HCT116 (cell line): ENCODE measurements around the gene HOXD8. TPM values are rescaled to one million over a fixed set of nuclear protein-coding genes. Genes with fewer than 3 reads are reported as not detected.

Experiments used
- ATAC-seq: fragments of 200-7000 bp; cut with Tn5 transposase; 2 replicates; pipeline ENCODE4 v1.9.1; 2020; ENCODE audit warnings: mild to moderate bottlenecking, moderate library complexity
- BruUV-seq: library from RNA; stranded (reverse); fragments of 400-500 nt; replicated peaks from 2 replicates; lab custom pipeline; 2021; lab: Mats Ljungman, UMichigan
- CTCF ChIA-PET: fragments of 300-600 bp; sonication (Branson Sonifier 250); formaldehyde crosslinking; loops from one replicate; lab custom pipeline; 2021; ENCODE audit warnings: antibody characterized with exemption; lab: Charles Lee
- POLR2A ChIA-PET: fragments of 300-600, 350-600 bp; sonication (Branson Sonifier 250); formaldehyde crosslinking; loops from one replicate; lab custom pipeline; 2021; ENCODE audit warnings: antibody characterized with exemption; lab: Charles Lee
- RAD21 ChIA-PET, 2 experiments: fragments of 300-600 bp; sonication (Branson Sonifier 250); formaldehyde crosslinking; loops; one replicate each; lab custom pipeline; 2023; ENCODE audit warnings: low total read pairs in 2 of 2; ENCODE audit not compliant: uncharacterized antibody in 2 of 2, unreplicated experiment in 2 of 2, low non-redundant PET in 1 of 2; lab: Charles Lee
- DNase-seq: peaks from one replicate; pipeline ENCODE4 v3.0.0-alpha.2; 2010; ENCODE audit warnings: low read depth, low spot score
- H2AFZ ChIP-seq: fragments of 200-600 bp; shearing (Covaris generic), sonication (generic); 2 replicates; pipeline ENCODE4 v1.6.1; 2017; ENCODE audit warnings: low read depth, mixed run types, mixed read lengths, antibody characterized with exemption, low read length; ENCODE audit not compliant: poor library complexity, severe bottlenecking
- H3K27ac ChIP-seq: 2 replicates; pipeline ENCODE4 v1.5.1; 2012; ENCODE audit warnings: low read depth, low read length
- H3K27me3 ChIP-seq: fragments of 200-600 bp; sonication (generic); 2 replicates; pipeline ENCODE4 v1.6.1; 2016; ENCODE audit warnings: mixed run types, low read length, mixed read lengths; ENCODE audit not compliant: insufficient read depth
- H3K36me3 ChIP-seq, 2 experiments: fragments of 200-500 bp in 1 of 2; fragments of 200-600 bp in 1 of 2; sonication (Bioruptor generic) in 1 of 2; sonication (generic) in 1 of 2; 2 replicates each; pipeline versions ENCODE4 v1.5.1 to v1.6.1; 2014 to 2016; ENCODE audit warnings: low read length in 2 of 2, inconsistent platforms in 1 of 2, mixed read lengths in 1 of 2, mixed run types in 1 of 2; ENCODE audit not compliant: insufficient read depth in 2 of 2, control insufficient read depth in 1 of 2
- H3K4me1 ChIP-seq, 2 experiments: fragments of 200-600 bp in 1 of 2; sonication (generic) in 1 of 2; 2 replicates each; pipeline versions ENCODE4 v1.5.1 to v1.6.1; 2012 to 2017; ENCODE audit warnings: low read length in 2 of 2, inconsistent platforms in 1 of 2, mild to moderate bottlenecking in 1 of 2, mixed read lengths in 1 of 2, mixed run types in 1 of 2, moderate library complexity in 1 of 2; ENCODE audit not compliant: insufficient read depth in 2 of 2, control insufficient read depth in 1 of 2
- H3K4me2 ChIP-seq: fragments of 200-600 bp; sonication (generic); 2 replicates; pipeline ENCODE4 v1.6.1; 2017; ENCODE audit warnings: mixed run types, low read length, mixed read lengths
- H3K4me3 ChIP-seq, 2 experiments: fragments of 200-600 bp in 1 of 2; sonication (generic) in 1 of 2; replicated peaks in 1 of 2; 2 replicates each; pipeline ENCODE4 v1.5.1; 2011 to 2016; ENCODE audit warnings: low read length in 2 of 2, control low read depth in 1 of 2, low read depth in 1 of 2, mild to moderate bottlenecking in 1 of 2, mixed read lengths in 1 of 2, mixed run types in 1 of 2
- H3K79me2 ChIP-seq: fragments of 200-600 bp; sonication (generic); 2 replicates; pipeline ENCODE4 v1.6.1; 2017; ENCODE audit warnings: mild to moderate bottlenecking, mixed run types, low read length, moderate library complexity, mixed read lengths; ENCODE audit not compliant: insufficient read depth
- H3K9ac ChIP-seq: fragments of 200-600 bp; sonication (generic); 2 replicates; pipeline ENCODE4 v1.6.1; 2016; ENCODE audit warnings: low read length, mixed read lengths
- H3K9me2 ChIP-seq: fragments of 200-600 bp; sonication (generic), shearing (Covaris generic); 2 replicates; pipeline ENCODE4 v1.6.1; 2017; ENCODE audit warnings: mixed run types, mild to moderate bottlenecking, moderate library complexity; ENCODE audit not compliant: insufficient read depth
- H3K9me3 ChIP-seq, 2 experiments: fragments of 200-500 bp in 1 of 2; fragments of 200-600 bp in 1 of 2; sonication (Bioruptor generic) in 1 of 2; sonication (generic) in 1 of 2; 2 replicates each; pipeline ENCODE4 v1.6.1; 2014 to 2017; ENCODE audit warnings: low read length in 2 of 2, mixed read lengths in 2 of 2, inconsistent platforms in 1 of 2, low read depth in 1 of 2, mild to moderate bottlenecking in 1 of 2, mixed run types in 1 of 2, moderate library complexity in 1 of 2; ENCODE audit not compliant: control insufficient read depth in 1 of 2, insufficient read depth in 1 of 2
- H4K20me1 ChIP-seq: fragments of 200-600 bp; sonication (generic), shearing (Covaris generic); 2 replicates; pipeline ENCODE4 v1.6.1; 2017; ENCODE audit warnings: mixed run types, mild to moderate bottlenecking, moderate library complexity; ENCODE audit not compliant: insufficient read depth
- EGR1 ChIP-seq: IDR thresholded peaks from 2 replicates; pipeline ENCODE4 v1.6.1; 2012; ENCODE audit warnings: low read depth
- EZH2phosphoT487 ChIP-seq: fragments of 200-600 bp; IDR thresholded peaks from 2 replicates; pipeline ENCODE4 v1.6.1; 2018; ENCODE audit warnings: antibody characterized with exemption, borderline replicate concordance
- POLR2A ChIP-seq: IDR thresholded peaks from 2 replicates; pipeline ENCODE4 v1.7.0; 2011; ENCODE audit warnings: borderline replicate concordance; ENCODE audit not compliant: insufficient read depth, insufficient read length; ENCODE audit errors: extremely low read depth
- POLR2AphosphoS5 ChIP-seq: IDR thresholded peaks from 2 replicates; pipeline ENCODE4 v1.6.1; 2011; ENCODE audit warnings: mild to moderate bottlenecking, low read depth, low read length, moderate library complexity
- RAD21 ChIP-seq: IDR thresholded peaks from 2 replicates; pipeline ENCODE4 v1.6.1; 2012; ENCODE audit warnings: low read depth, mild to moderate bottlenecking
- REST ChIP-seq: IDR thresholded peaks from 2 replicates; pipeline ENCODE4 v1.6.1; 2012; ENCODE audit warnings: low read depth
- SRF ChIP-seq: IDR thresholded peaks from 2 replicates; pipeline ENCODE4 v1.6.1; 2012; ENCODE audit warnings: low read depth
- intact Hi-C: fragments of 100-400 bp; cut with micrococcal nuclease; formaldehyde crosslinking; loops from 2 replicates; pipeline ENCODE4 v1.10.0; 2022
- total RNA-seq: library from RNA; stranded (reverse); gene quantifications from one replicate; pipeline ENCODE4 v1.2.1, GENCODE V29; 2021; ENCODE audit not compliant: unreplicated experiment
- TF ChIP-seq, protein P1 (sequence below): IDR thresholded peaks from 2 replicates; pipeline ENCODE4 v1.6.1; 2011; ENCODE audit warnings: mild to moderate bottlenecking, low read length, moderate library complexity; ENCODE audit not compliant: insufficient replicate concordance; ENCODE audit errors: extremely low read depth

HOXD8 gene
- total RNA-seq, 1 experiment from 2014 or later, result 6.0 TPM

DNA sequence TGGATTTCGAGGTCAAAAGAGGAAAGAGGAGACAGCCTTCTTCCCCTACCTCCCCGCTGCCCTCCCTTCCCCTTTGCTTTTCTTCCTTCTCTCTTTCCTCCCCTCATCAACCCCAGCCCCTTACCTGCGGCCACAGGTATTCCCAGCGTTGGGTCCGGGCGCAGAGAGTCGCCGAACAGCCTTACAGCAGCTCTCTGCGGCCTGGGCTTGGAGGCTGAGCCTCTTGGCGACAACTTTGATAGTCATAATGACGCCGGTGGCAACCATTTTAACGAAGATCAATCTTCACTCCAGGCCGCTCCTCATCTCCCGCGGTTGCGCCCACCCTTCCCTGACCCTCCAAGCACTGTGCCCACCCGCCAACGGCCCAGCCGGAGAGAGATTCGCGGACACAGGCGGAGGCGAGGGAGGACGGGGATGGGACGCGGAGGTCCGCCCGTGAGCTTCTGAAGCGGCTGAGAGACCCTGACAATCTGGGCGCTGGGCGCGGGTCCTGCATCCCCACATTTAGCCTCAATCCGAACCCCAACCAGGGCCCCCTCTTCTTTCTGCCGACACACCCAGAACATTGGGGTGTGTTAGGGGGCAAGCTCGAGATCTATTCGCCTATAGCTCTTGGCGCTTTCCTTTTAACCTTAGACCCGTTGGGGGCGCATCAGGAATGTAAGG lies 44.3 kb upstream of the HOXD8 start:
- H3K4me3 ChIP-seq, result no peak overlapping the region
- H3K79me2 ChIP-seq, result no peaks in the 10 kb centered on the region
- H3K4me2 ChIP-seq, result no peak overlapping the region
- ChIA-PET CTCF (no interaction called here), RAD21 (no interaction called here), POLR2A (no interaction called here)
- DNase-seq, result no peak
- H2AFZ ChIP-seq, result no peak overlapping the region
- H3K36me3 ChIP-seq, result no peaks in the 10 kb centered on the region
- intact Hi-C loops, result loop anchor here (5.0 kb wide), 1 partner anchor 1048 kb away; no protein-coding TSS in a partner anchor
- H3K4me1 ChIP-seq, result no peaks in the 10 kb centered on the region
- H3K9me2 ChIP-seq, result no peaks in the 10 kb centered on the region
- no peak overlapping the region for H3K9ac ChIP-seq
- no peaks in the 10 kb centered on the region; a peak in 1 of 4 replicates for H3K9me3 ChIP-seq
- TF ChIP-seq SRF, result no peak
- TF ChIP-seq, protein P1, sequence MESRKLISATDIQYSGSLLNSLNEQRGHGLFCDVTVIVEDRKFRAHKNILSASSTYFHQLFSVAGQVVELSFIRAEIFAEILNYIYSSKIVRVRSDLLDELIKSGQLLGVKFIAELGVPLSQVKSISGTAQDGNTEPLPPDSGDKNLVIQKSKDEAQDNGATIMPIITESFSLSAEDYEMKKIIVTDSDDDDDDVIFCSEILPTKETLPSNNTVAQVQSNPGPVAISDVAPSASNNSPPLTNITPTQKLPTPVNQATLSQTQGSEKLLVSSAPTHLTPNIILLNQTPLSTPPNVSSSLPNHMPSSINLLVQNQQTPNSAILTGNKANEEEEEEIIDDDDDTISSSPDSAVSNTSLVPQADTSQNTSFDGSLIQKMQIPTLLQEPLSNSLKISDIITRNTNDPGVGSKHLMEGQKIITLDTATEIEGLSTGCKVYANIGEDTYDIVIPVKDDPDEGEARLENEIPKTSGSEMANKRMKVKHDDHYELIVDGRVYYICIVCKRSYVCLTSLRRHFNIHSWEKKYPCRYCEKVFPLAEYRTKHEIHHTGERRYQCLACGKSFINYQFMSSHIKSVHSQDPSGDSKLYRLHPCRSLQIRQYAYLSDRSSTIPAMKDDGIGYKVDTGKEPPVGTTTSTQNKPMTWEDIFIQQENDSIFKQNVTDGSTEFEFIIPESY, result no peak
- TF ChIP-seq POLR2AphosphoS5, result no peak
- no peak for TF ChIP-seq RAD21
- TF ChIP-seq POLR2A, result no peak
- TF ChIP-seq EGR1, result no peak
- TF ChIP-seq EZH2phosphoT487, result no peak
- TF ChIP-seq REST, result no peak
- no peaks in the 10 kb centered on the region for H3K27me3 ChIP-seq
- no TSS peak for BruUV-seq
- ATAC-seq, result no peak
- H4K20me1 ChIP-seq, result no peaks in the 10 kb centered on the region
- H3K27ac ChIP-seq, result no peak overlapping the region
